ENCODE data around the gene CRACDL. TPM values are rescaled to one million over a fixed set of nuclear protein-coding genes. Genes with fewer than 3 reads are reported as not detected.

Gene CRACDL
- total RNA-seq, 1 experiment from 2014 or later: 2.4 TPM

DNA sequence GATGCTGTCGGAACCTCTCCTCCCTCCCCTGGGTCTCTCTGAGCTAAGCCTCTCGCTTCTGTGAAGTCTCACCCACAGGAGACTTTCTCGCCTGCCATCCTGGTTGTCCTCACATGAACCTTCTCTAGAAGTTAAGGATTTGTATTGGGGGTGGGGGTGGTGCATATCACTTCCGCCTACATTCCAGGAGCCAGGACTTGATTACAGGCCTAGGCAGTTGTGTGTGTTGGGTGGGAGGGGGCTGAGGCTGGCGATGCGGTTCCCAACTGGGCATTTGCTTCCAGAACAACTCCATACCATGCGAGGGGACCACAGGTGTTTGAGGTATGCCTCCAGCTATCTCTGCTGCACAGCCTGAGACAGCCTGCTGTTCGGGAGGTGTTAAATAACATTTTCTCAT lies 148.3 kb downstream of the CRACDL start:
- BruUV-seq (replicated peaks): no TSS peak
- Histone ChIP-seq H3K27me3 (ENCODE audit: control insufficient read depth, insufficient read depth, low read length) (no peaks in the 10 kb centered on the region), H3K36me3 (ENCODE audit: control insufficient read depth, insufficient read depth, low read length) (no peaks in the 10 kb centered on the region), H3K4me1 (ENCODE audit: control insufficient read depth, insufficient read depth, low read length) (no peaks in the 10 kb centered on the region), H3K9me3 (ENCODE audit: control insufficient read depth, insufficient read depth, low read depth, low read length) (peaks cover under 1% of the 10 kb centered on the region; the same call in 1 of the 2 replicates), H3K27ac (ENCODE audit: low read length) (no peak overlapping the region), H3K4me3 (ENCODE audit: low read depth in 2 of 2, low read length in 2 of 2) (no peak overlapping the region)
- ChIA-PET CTCF (no interaction called here), POLR2A (no interaction called here)
- DNase-seq (ENCODE audit: low read depth, low spot score): no peak
- intact Hi-C loops (cut with micrococcal nuclease; ENCODE audit: unreplicated experiment) (no loop called here), in situ Hi-C loops (cut with HindIII; ENCODE audit: low pct_unique_long_range_greater_than_20kb, low sequenced_read_pairs) (no loop called here)
- ATAC-seq: no peak
- TF ChIP-seq POLR2AphosphoS5 (IDR thresholded peaks at IDR 0.05; ENCODE audit: low read depth, low read length): no peak
- TF ChIP-seq, protein P1, sequence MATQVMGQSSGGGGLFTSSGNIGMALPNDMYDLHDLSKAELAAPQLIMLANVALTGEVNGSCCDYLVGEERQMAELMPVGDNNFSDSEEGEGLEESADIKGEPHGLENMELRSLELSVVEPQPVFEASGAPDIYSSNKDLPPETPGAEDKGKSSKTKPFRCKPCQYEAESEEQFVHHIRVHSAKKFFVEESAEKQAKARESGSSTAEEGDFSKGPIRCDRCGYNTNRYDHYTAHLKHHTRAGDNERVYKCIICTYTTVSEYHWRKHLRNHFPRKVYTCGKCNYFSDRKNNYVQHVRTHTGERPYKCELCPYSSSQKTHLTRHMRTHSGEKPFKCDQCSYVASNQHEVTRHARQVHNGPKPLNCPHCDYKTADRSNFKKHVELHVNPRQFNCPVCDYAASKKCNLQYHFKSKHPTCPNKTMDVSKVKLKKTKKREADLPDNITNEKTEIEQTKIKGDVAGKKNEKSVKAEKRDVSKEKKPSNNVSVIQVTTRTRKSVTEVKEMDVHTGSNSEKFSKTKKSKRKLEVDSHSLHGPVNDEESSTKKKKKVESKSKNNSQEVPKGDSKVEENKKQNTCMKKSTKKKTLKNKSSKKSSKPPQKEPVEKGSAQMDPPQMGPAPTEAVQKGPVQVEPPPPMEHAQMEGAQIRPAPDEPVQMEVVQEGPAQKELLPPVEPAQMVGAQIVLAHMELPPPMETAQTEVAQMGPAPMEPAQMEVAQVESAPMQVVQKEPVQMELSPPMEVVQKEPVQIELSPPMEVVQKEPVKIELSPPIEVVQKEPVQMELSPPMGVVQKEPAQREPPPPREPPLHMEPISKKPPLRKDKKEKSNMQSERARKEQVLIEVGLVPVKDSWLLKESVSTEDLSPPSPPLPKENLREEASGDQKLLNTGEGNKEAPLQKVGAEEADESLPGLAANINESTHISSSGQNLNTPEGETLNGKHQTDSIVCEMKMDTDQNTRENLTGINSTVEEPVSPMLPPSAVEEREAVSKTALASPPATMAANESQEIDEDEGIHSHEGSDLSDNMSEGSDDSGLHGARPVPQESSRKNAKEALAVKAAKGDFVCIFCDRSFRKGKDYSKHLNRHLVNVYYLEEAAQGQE (IDR thresholded peaks at IDR 0.05; ENCODE audit: insufficient read depth in 1 of 2, low read depth in 2 of 2, low read length in 1 of 2): no peak
- no peak for TF ChIP-seq TCF7L2 (IDR thresholded peaks at IDR 0.05; ENCODE audit: low read depth, low read length)
- TF ChIP-seq, protein P2, sequence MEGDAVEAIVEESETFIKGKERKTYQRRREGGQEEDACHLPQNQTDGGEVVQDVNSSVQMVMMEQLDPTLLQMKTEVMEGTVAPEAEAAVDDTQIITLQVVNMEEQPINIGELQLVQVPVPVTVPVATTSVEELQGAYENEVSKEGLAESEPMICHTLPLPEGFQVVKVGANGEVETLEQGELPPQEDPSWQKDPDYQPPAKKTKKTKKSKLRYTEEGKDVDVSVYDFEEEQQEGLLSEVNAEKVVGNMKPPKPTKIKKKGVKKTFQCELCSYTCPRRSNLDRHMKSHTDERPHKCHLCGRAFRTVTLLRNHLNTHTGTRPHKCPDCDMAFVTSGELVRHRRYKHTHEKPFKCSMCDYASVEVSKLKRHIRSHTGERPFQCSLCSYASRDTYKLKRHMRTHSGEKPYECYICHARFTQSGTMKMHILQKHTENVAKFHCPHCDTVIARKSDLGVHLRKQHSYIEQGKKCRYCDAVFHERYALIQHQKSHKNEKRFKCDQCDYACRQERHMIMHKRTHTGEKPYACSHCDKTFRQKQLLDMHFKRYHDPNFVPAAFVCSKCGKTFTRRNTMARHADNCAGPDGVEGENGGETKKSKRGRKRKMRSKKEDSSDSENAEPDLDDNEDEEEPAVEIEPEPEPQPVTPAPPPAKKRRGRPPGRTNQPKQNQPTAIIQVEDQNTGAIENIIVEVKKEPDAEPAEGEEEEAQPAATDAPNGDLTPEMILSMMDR (IDR thresholded peaks at IDR 0.05): no peak
- no peak for TF ChIP-seq SIN3A (IDR thresholded peaks at IDR 0.05; ENCODE audit: borderline replicate concordance, insufficient read depth, low read depth, low read length)

DNA sequence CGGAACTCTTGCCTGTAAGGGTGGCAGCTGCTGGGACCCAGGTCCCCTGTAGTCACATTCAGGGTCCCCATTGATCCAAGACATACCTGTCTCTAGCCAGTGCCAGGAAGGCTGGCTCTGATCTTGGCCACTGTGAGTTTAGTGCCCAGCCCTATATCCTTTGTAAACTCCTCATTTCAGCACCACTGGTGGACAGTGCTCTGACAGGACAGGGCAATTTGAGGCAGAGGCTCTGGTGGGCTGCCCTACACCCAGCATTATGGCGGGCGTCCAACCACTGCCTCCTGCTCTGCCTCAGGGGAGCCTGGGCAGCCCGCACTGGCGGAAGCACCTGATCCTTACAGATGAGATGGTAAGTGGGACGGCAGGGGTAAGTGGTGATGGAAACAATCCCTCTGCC lies 149.8 kb downstream of the CRACDL start:
- ChIA-PET POLR2A (no interaction called here), CTCF (no interaction called here)
- intact Hi-C loops (cut with micrococcal nuclease; ENCODE audit: unreplicated experiment): no loop called here
- DNase-seq (ENCODE audit: low read depth, low spot score): no peak
- Histone ChIP-seq H3K27ac (ENCODE audit: low read length) (no peak overlapping the region), H3K36me3 (ENCODE audit: control insufficient read depth, insufficient read depth, low read length) (no peaks in the 10 kb centered on the region), H3K4me1 (ENCODE audit: control insufficient read depth, insufficient read depth, low read length) (no peaks in the 10 kb centered on the region), H3K9me3 (ENCODE audit: control insufficient read depth, insufficient read depth, low read depth, low read length) (peaks cover 13% of the 10 kb centered on the region; the same call in 1 of the 2 replicates), H3K4me3 (ENCODE audit: low read depth in 2 of 2, low read length in 2 of 2) (no peak overlapping the region), H3K27me3 (ENCODE audit: control insufficient read depth, insufficient read depth, low read length) (no peaks in the 10 kb centered on the region)
- TF ChIP-seq TCF7L2 (IDR thresholded peaks at IDR 0.05; ENCODE audit: low read depth, low read length): no peak
- TF ChIP-seq, protein P1 (IDR thresholded peaks at IDR 0.05; ENCODE audit: insufficient read depth in 1 of 2, low read depth in 2 of 2, low read length in 1 of 2): no peak
- TF ChIP-seq, protein P2 (IDR thresholded peaks at IDR 0.05): no peak
- TF ChIP-seq SIN3A (IDR thresholded peaks at IDR 0.05; ENCODE audit: borderline replicate concordance, insufficient read depth, low read depth, low read length): no peak
- no peak for TF ChIP-seq POLR2AphosphoS5 (IDR thresholded peaks at IDR 0.05; ENCODE audit: low read depth, low read length)
- no TSS peak for BruUV-seq (replicated peaks)
- in situ Hi-C loops (cut with HindIII; ENCODE audit: low pct_unique_long_range_greater_than_20kb, low sequenced_read_pairs): no loop called here
- ATAC-seq: no peak

Measured in Panc1 (cell line).